Suprapubic skin (tissue), 3 donors: Measurements from ENCODE around the gene KIF16B.

Experiments
- CTCF ChIP-seq, 2 donors: fragments of 200-600 bp in 1 of 2; fragments of 450-650 bp in 1 of 2; sonication (generic) in 1 of 2; IDR thresholded peaks; one replicate each; pipeline ENCODE4 v1.5.1; 2016 to 2019; ENCODE audit warnings: antibody characterized with exemption in 2 of 2, mild to moderate bottlenecking in 1 of 2, moderate library complexity in 1 of 2
- POLR2A ChIP-seq, 2 donors: fragments of 450-650 bp; IDR thresholded peaks; one replicate each; pipeline ENCODE4 v1.6.1; 2017; ENCODE audit warnings: antibody characterized with exemption in 2 of 2, mild to moderate bottlenecking in 2 of 2, moderate library complexity in 2 of 2

- no peak for TF ChIP-seq CTCF (IDR thresholded peaks at IDR 0.05)
- TF ChIP-seq POLR2A (IDR thresholded peaks at IDR 0.05) = no peak
Measured at GRCh38 chr20:16261733-16262273, 311.4 kb downstream of the KIF16B start.
